DOHH2 (cell line): Measurements from ENCODE around the gene TMEM98.

Source experiments
- CTCF ChIP-seq: fragments of 200-600 bp; sonication (generic); IDR thresholded peaks from one replicate; pipeline ENCODE4 v1.5.1; 2014; ENCODE audit warnings: antibody characterized with exemption, mild to moderate bottlenecking, low read depth, low read length; ENCODE audit not compliant: poor library complexity, severe bottlenecking
- EZH2phosphoT487 ChIP-seq: fragments of 200-600 bp; sonication (generic); IDR thresholded peaks from 2 replicates; pipeline ENCODE4 v1.6.1; 2017; ENCODE audit warnings: borderline replicate concordance, mild to moderate bottlenecking, antibody characterized with exemption, low read length, moderate library complexity, mixed read lengths

- TF ChIP-seq CTCF: no peak
- no peak for TF ChIP-seq EZH2phosphoT487
Measured at GRCh38 chr17:32907583-32907982, 20.4 kb upstream of the TMEM98 start.
